A673 (cell line): ENCODE results near the gene MTREX.

Experiments
- CTCF ChIP-seq: fragments of 300-800, 200-600 bp; sonication (generic); conservative IDR thresholded peaks from 2 replicates; pipeline ENCODE4 v1.5.1; 2017; ENCODE audit warnings: low read depth, mild to moderate bottlenecking, antibody characterized with exemption, low read length, moderate library complexity, mixed read lengths
- EZH2 ChIP-seq: fragments of 200-600 bp; sonication (generic); IDR thresholded peaks from 2 replicates; pipeline ENCODE4 v1.6.1; 2017; ENCODE audit warnings: borderline replicate concordance, low read depth, mild to moderate bottlenecking, mixed read lengths, antibody characterized with exemption, low read length; ENCODE audit not compliant: poor library complexity, severe bottlenecking

GRCh38 chr5:55416306-55416705, 108.5 kb downstream of the MTREX start:
- no peak for TF ChIP-seq CTCF
- no peak for TF ChIP-seq EZH2
